Measurements from ENCODE around the gene MCF2L.

Gene MCF2L, protein sequence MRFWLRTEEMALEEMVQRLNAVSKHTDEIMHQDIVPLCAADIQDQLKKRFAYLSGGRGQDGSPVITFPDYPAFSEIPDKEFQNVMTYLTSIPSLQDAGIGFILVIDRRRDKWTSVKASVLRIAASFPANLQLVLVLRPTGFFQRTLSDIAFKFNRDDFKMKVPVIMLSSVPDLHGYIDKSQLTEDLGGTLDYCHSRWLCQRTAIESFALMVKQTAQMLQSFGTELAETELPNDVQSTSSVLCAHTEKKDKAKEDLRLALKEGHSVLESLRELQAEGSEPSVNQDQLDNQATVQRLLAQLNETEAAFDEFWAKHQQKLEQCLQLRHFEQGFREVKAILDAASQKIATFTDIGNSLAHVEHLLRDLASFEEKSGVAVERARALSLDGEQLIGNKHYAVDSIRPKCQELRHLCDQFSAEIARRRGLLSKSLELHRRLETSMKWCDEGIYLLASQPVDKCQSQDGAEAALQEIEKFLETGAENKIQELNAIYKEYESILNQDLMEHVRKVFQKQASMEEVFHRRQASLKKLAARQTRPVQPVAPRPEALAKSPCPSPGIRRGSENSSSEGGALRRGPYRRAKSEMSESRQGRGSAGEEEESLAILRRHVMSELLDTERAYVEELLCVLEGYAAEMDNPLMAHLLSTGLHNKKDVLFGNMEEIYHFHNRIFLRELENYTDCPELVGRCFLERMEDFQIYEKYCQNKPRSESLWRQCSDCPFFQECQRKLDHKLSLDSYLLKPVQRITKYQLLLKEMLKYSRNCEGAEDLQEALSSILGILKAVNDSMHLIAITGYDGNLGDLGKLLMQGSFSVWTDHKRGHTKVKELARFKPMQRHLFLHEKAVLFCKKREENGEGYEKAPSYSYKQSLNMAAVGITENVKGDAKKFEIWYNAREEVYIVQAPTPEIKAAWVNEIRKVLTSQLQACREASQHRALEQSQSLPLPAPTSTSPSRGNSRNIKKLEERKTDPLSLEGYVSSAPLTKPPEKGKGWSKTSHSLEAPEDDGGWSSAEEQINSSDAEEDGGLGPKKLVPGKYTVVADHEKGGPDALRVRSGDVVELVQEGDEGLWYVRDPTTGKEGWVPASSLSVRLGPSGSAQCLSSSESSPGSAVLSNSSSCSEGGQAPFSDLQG

DNA sequence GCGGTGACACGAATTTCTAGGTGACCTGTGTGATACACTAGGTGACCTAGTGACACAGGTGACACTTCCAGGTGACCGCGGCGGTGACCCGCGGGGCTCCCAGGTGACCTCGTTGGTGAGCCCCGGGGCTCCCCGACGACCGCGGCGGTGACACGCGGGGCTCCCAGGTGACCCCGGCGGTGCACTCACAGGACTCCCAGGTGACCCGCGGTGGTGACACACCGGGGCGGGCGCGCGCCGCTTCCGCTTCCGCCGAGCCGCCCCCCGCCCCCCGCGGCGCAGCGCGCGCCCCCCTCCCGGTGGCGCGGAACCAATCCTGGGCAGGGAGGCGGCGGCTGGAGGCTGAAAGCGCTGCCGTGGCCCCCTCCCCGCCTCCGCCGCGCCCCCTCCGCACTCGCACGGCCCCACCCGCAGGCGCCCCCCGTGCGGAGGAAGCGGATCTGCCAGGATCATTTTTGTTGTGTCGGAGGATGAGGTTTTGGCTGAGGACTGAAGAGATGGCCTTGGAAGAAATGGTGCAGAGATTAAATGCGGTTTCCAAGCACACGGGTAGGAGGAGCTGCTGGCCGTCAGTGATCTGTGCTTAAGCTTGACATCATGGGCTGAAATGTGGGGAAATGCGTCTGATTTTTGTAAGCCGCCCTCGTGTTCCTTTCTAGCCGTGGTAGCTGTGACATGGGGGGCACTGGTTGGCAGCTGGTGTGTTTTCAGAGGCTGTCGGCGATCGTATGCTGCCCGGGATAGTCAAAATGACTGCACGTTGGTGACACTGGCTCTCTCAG lies at the start of gene MCF2L:
Gene MCF2L (plus strand): TSS at position 305 of the 782 bp plus-strand sequence. CDS start 166 bp downstream, at position 471.
- DNase-seq: peak; percentile 62

DNA sequence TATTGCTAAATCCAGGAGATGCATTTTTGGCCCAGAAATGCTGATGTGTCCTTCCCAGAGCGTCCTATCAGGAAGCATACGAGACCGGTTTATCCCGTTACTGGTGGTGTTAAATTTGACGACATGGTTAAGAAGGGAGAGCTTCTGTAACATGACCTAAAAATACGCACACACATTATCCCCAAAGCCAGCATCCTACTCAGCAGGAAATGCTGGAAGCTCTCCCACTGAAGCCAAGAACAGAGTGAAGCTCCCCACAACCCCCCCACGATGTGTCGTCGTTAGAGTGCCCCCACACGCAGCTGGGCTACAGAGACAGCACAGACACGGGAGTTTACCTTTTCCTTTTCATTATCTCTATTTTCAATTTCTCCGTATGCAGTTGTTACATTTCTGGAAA lies 45.1 kb upstream of the MCF2L start:
- DNase-seq: no peak

DNA sequence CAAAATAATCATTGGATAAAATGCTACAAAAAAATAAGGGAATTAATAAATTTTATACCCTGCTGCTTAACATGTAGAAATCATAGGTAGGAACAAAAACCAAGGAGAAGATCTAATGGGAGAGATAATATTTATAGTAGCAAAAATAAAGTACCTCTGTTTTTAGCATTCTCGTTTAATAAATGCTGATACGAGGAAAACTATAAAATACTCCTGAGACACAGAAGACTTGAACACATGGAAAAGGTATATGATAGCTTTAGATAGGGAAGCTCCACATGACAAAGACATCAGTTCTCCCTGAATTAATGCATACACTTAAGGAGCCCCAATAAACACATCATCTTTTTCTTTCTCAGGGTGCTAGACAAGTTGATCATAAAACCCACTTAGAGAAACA lies 44.6 kb upstream of the MCF2L start:
- no peak for DNase-seq

DNA sequence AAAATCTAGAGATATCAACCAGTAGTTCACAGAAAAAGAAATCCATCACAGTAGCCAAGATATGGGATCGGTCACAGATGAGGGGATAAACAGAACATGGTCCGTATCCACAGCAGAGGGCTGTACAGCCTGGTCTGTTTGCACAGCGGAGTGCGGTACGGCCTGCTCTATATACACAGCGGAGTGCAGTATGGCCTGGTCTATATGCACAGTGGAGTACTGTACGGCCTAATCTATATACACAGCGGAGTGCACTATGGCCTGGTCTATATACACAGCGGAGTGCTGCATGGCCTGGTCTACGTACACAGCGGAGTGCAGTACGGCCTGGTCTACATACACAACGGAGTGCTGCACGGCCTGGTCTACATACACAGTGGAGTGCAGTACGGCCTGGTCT lies 43.0 kb upstream of the MCF2L start:
- no peak for DNase-seq

DNA sequence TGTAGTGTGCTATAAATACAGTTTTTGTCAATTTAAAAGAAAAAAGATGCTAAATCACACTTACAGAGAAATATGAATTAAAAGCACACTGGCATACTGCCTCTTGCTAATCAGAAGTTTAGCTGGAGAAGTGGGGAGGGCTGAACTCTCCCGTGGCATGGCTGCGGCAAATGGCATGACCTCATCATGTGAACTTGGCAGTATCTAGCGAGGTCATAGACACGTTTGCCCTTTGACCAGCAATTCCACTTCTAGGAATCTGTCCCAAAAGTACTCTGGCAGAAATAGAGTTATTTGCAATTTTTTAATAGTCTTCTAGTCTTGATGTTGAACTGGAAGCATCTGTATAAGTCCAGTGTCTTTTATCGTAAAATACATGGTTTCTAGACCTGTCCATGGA lies 42.0 kb upstream of the MCF2L start:
- no peak for DNase-seq

DNA sequence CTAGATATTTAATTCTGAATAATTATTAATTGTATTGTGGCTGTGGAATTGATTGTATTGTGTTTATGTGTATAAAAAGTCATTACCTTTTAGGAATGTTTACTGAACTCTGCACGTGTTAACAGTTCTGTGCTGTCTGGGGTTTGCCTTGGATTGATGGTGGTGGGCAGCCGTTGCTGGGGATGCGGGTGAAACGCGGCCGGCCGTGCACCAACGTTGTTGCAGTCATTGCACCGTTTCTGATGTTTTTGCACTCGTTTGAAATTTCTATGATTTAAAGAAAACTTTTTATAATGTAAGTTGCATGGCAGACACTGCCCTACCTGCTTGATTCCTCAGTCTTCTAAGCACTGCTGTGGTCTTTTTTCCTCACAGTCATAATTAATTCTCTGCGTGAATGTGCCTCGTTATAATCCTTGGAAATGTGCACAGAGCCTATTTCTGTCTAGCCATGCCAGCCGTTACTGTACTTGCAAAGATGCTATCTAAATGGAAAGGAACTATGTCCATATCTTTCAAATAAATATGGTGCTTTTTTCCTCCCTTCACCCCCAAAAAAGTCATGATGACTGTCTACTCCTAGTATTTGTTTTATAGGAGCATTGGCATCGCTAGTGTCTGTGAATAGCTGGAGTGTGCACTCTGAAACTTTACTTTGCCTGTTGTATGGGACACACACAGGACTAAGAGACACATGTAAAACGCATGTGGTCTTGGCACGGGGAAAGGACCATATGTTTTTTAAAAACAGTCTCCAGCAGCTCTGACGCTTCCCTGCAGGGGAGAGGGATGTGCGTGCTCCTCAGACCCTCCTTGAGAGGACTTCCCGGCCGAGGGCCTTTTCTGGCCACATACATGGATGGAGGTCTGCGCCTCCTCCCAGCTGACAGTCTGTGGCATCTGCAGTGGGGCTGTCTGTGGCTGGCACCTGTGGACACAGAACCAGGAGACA lies 40.7 kb upstream of the MCF2L start:
- DNase-seq: no peak

DNA sequence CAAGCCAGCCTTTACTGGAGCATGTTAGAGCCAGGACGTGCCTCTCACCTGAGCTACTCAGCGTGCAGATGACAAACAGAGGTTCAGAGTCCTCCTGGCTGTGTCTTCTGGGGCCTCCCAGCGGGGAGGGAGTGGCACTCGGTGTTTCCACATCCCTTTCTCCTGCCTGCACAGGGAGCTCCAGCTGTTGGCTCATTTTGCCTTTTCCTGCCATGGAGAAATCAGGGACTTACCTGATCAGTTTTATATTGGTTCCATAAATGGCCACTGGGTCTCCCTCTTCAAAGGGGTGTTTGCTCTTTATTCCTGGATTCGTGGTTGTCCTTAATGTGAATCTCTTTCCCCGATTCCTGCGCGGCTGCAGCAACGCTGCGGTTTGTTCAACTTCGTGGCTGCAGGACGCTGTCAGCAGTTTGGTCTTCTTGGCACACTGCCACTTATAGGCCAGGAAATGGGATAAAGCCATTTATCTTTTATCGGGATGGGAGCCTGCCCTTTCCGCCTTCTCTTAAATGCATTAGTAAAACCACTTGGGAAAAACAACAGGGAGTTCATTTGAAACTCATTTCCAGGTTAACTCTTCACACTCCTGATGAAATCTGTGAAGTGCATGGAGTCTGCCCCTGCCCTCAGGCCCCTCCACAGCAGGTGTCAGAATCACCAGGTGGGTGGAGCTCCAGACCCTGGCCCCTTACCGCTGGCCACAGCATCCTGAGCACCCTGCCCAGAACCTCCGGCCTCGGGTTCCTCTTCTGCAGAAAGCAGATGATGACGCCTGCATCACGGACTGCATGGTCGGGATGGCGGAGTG lies 39.8 kb upstream of the MCF2L start:
- DNase-seq: peak; percentile 67

DNA sequence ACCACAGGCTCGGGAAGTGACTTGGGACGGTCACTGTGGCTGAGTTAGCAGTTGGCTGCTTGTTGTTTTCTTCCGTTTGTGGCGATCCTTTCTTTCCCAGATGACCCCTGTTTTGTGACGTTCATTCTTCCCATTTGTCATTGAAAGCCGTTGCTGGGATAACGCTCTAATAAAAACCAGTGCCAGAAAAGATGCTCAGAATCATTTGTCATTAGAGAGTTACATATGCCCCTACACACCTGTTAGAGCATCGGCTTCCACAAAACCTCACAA lies 39.3 kb upstream of the MCF2L start:
- DNase-seq: no peak

DNA sequence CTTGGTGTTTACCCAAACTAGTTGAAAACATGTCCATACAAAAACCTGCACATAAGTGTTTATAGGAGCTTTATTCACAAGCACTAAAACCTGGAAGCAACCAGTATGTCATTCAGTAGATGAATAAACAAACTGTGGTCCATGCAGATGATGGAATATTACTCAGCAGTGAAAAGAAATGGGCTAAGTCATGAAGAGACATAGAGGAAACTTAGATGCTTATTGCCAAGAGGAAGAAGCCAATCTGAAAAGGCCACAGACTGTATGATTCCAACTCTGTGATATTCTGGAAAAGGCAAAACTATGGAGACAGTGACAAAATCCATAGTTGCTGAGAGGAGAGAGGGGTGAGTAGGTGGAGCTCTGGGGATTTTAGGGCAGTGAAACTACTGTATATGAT lies 38.8 kb upstream of the MCF2L start:
- DNase-seq: no peak

DNA sequence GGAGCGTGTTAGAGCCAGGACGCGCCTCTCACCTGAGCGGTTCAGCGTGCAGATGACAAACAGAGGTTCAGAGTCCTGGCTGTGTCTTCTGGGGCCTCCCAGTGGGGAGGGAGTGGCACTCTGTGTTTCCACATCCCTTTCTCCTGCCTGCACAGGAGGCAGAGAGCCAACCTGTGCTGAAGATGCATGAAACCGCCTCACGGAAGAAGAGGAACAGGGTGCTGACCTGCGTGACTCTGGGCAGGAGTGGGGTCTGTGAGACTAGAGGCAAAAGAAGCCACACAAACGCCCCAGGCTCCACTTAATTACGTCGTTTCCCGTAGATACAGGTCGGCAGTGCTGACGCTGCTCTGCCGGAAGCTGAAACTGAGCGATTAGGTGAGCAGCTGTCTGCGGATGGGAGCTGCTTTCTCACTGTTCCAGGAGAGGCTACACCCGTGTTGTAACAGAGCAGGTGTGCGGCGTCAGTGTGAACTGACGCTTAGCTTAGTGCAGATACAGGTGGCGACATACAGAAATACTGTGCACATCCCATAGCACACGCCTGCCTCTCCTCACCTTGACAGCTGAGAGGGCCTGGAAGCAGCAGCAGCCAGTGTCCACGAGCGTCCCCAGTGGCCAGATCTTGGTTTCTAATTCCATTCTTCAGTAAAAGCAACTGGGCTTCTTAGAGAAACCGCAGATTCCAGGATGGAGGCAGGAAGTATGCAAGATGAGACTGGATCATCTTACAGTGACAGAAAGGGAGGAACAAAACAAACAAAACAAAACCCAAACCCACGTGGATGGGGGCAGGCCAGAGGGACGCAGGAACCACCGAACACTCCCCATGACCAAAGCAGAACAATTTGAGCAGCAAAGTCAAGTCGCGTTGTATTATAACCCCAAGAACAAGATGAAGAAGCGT lies 37.7 kb upstream of the MCF2L start:
- DNase-seq: peak; percentile 69

DNA sequence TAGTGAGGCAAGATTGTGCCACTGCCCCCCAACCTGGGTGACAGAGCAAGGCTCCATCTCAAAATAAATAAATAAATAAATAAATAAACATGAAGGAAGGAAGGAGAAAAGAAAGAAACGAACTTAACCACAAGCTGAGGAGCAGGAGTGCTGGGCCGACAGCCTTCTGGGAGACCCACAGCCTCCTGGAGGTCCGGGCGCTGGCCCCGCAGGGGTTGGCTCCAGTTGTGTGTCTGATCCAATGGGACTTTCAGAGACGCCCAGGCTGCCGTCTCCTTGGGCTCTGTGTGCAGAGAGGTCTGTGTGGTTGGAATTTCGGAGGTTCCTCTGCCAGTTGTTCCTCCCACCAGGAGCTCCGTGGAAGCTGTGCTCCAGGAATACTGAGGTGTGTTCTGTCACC lies 36.0 kb upstream of the MCF2L start:
- DNase-seq: no peak

DNA sequence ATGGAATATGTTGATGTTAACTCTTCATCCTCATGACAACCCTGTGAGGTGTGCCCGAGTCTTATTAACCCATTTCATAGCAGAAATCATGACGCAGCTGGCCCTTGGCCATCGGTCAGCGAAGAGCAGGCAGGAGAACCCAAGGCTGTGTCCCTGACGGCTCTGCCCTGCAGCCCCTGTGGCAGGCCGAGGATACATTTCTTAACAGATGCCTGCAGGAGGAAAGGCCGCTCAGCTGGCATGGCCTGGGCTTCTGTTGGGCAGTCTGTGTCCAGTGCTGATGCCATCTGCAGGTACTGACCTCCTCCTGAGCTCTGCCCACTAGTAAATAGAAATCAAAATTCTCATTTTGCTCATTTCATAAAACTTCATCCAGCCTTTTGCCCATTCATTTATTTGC lies 35.4 kb upstream of the MCF2L start:
- DNase-seq: no peak

DNA sequence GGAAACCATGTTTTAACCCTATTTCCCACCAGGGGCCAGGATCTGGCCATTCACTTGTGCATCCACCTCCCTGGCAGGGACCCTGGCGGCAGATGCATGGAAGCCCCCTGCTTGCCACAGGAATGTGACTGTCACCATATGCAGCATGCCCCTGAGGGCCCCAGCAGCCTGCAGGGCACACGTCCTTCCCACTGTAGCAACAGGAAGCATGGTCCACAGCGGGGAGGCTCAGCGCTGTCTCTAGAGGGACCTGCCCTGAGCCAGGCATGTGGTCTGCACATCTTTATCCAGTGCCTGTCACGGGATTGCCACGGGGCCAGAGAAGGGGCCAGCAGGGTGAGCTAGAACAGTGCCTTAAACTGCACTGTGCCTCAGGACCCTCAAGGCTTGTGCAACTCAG lies 34.9 kb upstream of the MCF2L start:
- DNase-seq: no peak

DNA sequence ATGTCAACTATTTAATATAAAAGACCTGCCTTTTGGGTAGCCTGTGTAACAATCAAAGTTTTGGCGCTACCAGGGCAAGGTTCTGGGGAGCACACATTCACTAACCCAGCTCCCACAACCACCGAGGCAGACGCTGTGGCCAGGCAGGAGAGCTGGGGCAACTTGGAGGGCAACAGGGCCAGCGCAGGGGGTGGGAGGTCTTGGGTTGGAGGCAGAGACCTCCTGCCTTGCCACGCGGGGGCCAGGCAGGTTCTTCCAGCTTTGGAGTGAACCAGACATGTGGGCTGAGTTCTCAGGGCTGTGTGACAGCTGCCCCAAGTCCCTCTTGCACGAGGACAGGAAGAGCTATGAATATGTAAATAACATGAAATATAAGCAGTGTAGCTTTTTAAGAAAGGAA lies 30.3 kb upstream of the MCF2L start:
- DNase-seq: no peak

DNA sequence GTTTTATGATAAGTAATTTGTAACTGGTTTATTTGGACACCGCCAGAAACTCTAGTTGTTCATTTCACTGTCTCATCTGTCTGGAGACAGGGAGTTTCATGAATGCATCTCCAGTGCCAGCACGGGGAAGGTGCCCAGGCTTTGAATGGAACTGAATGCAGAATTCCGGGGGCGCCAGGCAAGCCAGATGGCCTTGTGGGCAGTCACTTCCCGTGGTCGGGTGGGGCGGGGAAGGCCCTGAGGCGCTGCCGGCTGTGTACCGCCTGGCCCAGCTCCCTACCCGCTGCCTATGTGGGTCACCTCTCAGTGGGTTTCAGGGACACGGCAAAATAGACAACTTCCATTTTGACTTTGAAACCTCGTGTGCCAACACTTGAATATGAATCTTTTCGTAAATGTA lies 28.8 kb upstream of the MCF2L start:
- DNase-seq: no peak

DNA sequence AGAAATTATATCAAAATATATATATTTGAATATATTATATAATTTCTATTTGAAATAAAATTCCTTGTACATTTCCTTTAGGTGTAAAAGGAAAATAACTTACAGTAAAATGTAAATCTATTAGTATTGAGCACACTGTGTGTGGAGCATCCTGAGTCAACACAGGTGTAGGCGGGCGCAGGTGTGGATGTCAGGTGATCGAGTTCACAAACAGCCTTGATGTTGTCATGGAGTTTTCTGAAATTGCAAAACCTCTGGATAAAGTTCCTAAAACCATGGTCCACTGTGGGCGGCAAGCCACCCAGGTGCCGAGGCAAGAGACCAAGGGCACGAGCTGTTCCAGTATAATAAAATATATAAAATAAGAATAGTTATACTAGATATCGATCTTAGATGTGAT lies 27.7 kb upstream of the MCF2L start:
- DNase-seq: no peak

DNA sequence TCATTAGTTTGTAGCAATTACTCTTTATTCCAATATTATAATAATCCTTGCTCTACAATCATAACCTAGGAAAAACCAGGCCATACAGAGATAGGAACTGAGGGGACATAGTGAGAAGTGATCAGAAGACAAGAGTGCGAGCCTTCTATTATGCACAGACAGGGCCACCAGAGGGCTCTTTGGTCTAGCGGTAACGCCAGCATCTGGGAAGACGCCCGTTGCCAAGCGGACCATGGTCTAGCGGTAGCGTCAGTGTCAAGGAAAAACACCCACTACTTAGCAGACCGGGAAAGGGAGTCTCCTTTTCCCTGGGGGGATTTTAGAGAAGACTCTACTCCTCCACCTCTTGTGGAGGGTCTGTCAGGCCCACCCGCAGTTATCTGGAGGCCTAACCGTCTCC lies 27.2 kb upstream of the MCF2L start:
- DNase-seq: peak; percentile 35

DNA sequence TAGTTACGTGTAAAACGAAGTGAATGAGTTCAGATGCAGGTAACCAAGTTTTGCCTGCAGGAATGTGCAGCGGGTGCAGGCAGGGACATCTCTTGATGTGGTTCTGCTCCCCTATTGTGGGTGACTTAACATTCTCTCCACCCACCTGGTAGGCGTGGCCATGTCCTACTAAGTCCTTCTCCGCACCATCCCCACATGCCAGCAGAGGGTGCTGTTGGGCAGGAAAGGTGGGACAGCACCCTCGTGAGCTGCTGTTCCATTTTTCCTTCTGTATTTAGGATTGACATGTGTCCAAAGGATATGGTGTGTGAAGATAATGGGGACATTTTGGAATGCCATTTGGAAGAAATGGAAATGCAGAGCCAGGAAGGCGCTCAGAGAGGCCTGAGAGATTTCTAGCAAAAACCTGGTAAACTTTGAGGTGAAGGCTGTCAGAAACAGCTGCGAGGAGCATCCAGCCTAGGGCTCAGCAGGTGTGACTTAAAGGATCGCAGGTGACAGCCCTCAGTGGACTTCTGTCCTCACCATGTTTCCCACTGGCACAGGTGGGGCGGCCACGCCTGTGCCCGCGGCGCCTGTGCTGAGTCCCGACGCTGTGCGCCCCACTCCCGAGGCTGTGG lies 26.2 kb upstream of the MCF2L start:
- DNase-seq: peak; percentile 99
